GM19023 (cell line): ENCODE measurements around the gene MYO10.
A peak's percentile ranks its signal among the peaks of the same experiment; 100 is the strongest.

Experiments
- ATAC-seq: cut with Tn5 transposase; IDR thresholded peaks from one replicate; pipeline ENCODE4 v1.9.1; 2021; ENCODE audit warnings: mild to moderate bottlenecking, moderate library complexity; ENCODE audit not compliant: unreplicated experiment

The MYO10 gene

DNA sequence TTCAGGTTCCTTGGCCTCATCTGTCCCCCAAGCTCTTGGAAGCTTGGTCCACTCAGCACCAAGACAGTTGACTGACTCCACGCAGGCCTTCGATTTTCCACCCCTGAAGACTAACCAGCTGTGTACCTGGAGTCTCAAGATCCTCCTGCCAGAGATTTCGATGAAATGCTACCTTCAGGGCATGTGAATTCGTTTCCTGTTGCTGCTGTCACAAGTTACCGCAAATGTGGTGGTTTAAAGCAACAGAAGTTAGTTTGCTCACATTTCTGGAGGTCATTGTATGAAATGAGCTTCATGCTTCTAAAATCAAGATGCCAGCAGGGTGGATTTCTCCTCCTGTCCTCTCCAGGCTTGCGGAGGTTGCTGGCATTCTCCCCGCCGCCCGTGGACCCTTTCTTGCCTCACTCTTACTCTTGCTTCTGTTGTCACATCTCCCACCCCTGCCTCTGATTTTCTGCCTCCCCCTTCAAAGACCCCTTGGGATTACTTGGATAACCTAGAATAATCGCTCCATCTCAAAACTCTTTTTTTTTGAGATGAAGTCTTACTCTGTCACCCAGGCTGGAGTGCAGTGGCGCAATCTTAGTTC, 291.7 kb downstream of the MYO10 start:
- no peak for ATAC-seq

- no peak for ATAC-seq
Observed at GRCh38 chr5:16642867-16643266, 293.2 kb downstream of the MYO10 start.

GRCh38 chr5:16639206-16639605, 296.9 kb downstream of the MYO10 start:
- no peak for ATAC-seq

DNA sequence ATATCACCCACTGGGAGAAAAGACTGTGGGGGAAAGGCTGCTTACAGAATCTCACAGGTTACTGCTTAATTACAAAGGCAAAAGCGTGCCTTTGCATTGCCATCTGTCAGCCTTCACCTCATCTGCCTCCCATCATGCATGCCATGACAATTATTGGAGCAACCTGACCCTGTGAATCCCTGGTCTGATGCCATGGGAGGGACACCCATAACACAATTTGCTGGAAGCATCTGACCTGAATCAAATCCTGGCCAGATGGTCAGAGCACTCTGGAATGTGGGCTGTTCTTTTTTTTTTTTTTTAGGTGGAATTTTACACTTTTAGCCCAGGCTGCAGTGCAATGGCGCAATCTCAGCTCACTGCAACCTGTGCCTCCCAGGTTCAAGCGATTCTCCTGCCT, 307.7 kb downstream of the MYO10 start:
- ATAC-seq, result no peak

GRCh38 chr5:16626696-16627264, 309.3 kb downstream of the MYO10 start:
- ATAC-seq, result no peak

- no peak for ATAC-seq
Observed at GRCh38 chr5:16625096-16625495, 311.0 kb downstream of the MYO10 start.

GRCh38 chr5:16619136-16619535, 317.0 kb downstream of the MYO10 start:
- no peak for ATAC-seq

- ATAC-seq, result no peak
Observed at GRCh38 chr5:16618138-16618897, 317.8 kb downstream of the MYO10 start.

DNA sequence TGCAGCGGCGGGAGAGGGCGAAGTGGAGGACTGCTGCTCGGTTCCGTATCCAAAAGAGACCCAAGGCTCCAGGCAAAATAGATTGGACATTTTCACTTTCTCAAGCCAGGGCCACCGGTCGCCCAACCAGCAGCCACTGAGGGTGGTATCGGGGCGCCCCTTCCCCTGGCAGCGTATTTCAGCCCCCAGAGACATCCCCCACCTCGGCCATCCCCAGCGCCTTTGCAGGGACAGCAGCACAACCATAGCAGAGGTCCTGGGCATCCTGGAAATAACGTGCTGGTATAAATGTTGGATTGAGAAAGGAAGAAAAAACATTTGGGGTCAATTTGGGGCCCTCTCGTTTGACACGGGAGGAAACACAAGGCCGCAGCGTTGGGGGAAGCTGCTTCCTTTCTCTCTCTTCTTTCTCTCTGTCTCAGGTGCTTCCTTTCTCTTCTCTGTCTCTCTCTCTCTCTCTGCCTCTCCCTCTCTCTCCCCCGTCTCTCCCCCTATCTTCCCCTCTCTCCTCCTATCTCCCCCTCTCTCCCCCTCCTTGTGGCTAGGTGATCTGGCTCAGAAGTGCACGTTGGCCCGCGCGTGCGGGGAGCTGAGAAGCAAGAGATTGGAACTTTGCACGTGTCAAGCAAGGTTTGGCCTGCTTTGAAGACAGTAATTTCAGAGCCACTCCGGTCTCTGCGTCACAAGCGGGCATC, 318.7 kb downstream of the MYO10 start:
- ATAC-seq, result no peak

GRCh38 chr5:16616536-16617273, 319.4 kb downstream of the MYO10 start, which contains the start of gene RETREG1:
RETREG1 (minus strand) TSS chr5:16616997; CDS start chr5:16616971, 26 bp downstream.
- peak; percentile 67 for ATAC-seq

GRCh38 chr5:16615741-16616535, 320.1 kb downstream of the MYO10 start:
- no peak for ATAC-seq

DNA sequence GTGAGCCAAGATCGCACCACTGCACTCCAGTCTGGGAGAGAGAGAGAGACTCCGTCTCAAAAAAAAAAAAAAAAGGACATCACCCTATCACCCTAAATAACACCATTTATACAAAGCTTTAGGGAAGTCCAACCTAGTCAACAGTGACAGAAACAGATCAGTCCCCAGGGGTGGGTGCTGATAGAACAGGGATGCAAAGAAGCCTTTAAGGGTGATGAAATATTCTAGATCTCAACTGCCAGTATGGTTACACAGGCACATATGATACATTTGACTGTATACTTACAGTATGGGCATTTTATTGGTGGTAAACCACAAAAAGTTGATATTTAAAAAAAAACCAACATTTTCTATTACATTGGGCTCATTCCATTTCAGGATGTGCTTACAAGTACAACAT, 324.1 kb downstream of the MYO10 start:
- ATAC-seq, result no peak
